ENCODE results near the gene USP24.
"Not testable (repeated sequence)": the region's sequence is repeated elsewhere in the genome, so short reads cannot be mapped to it uniquely, and the experiment has no call there.

Gene USP24

GRCh38 chr1:55196433-55197035 lies 18.6 kb downstream of the USP24 start:
- DNase-seq, result no peak

DNA sequence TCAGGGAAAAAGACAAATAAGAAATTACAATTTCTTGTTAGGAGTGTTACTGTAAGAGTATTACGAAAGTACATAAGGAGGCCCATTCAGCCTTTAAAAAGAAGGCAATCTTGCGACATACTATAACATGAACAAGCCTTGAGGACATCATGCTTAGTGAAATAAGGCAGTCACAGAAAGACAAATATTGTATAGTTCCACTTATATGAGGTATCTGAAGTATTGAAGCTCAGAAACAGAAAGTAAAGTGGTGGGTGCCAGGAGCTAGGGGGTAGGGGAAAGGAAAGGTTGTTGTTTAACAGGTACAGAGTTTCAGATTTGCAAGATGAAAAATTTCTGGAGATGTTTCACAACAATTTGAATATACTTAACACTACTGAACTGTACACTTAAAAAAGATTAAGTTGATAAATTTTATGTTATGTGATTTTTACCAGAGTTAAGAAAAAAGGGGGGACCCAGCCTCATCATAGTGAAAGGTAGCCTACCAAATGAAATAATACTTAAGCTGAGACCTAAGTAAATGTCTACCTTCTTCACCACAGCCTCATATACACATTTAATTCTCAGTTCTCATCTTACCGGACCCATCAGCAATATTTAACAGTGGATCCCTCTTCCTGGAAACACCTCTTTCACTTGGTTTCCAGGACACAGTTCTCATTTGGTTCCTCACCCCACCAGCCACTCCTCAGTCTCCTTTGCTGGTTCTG lies 19.5 kb downstream of the USP24 start:
- no peak for DNase-seq

- DNase-seq, result no peak
Measured at GRCh38 chr1:55194851-55195250, 20.3 kb downstream of the USP24 start.

DNA sequence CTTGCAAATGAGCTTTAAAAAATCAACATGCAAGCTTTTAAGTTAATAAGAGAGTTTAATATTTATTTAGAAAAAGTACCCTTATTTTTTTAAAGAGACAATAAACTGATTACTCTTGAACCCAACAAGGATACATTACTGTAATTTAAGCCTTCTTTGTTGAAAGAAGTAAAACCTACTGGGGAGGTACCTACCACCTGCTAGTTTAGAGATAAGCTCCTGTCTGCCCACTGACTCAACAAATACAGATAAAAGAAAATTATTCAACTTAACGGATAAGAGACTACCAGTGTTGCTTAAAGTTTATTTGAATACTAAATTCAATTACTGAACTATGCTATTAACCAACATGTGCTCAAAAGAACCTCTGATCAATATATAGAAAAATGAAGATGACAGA lies 23.1 kb downstream of the USP24 start:
- no peak for DNase-seq

DNA sequence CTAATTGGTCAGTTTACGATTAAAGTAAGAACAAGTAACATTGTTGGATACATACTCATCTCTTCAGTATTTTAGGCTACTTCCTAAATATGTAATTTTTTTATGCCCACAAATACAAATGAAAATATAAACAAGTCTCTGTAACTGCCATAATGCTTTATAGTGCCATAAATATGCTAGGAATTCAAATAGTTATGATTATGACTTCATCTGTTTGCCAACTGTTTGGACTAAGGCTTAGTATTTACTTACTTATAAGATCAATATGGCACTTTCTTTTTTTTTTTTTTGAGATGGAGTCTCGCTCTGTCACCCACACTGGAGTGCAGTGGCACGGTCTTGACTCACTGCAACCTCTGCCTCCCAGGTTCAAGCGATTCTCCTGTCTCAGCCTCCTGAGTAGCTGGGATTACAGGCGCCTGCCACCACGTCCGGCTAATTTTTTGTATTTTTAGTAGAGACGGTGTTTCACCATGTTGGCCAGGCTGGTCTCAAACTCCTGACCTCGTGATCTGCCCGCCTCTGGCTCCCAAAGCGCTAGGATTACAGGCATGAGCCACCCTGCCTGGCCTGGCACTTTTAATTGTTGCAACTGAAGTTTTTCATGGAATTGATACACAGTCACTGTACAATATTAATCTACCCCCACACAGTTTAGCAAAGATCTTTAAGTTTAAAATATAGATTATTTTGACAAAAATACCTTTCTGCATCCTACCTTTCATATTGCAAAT lies 23.8 kb downstream of the USP24 start:
- not testable (repeated sequence) for DNase-seq

GRCh38 chr1:55190109-55190508 lies 25.1 kb downstream of the USP24 start:
- no peak for DNase-seq

GRCh38 chr1:55188909-55189308 lies 26.3 kb downstream of the USP24 start:
- DNase-seq, result no peak

GRCh38 chr1:55185832-55186231 lies 29.3 kb downstream of the USP24 start:
- DNase-seq, result no peak

- no peak for DNase-seq
Measured at GRCh38 chr1:55184859-55185258, 30.3 kb downstream of the USP24 start.

GRCh38 chr1:55181666-55182065 lies 33.5 kb downstream of the USP24 start:
- DNase-seq, result no peak

GRCh38 chr1:55180075-55180670 lies 35.0 kb downstream of the USP24 start:
- DNase-seq, result no peak

GRCh38 chr1:55179177-55179835 lies 35.9 kb downstream of the USP24 start:
- DNase-seq, result no peak

DNA sequence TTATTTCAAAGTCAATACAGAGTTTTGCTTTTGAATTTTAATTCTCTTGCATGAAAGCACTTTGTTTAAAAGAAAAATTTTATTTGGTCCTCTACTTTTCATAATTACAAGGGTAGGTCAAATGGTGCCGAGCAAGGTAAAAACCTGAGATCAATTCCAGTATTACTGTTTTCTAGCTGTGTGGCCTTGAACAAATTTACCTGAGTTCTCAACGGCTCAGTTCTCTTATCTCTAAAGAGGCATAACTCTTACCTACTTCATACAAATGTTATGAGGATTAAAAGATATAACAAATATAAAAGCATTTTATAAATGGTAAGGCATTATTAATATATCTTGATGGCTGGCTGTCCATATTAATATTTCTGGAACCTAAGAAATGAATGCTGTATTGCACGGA lies 42.5 kb downstream of the USP24 start:
- DNase-seq, result no peak

GRCh38 chr1:55172272-55172671 lies 42.9 kb downstream of the USP24 start:
- no peak for DNase-seq

GRCh38 chr1:55171694-55172093 lies 43.5 kb downstream of the USP24 start:
- no peak for DNase-seq

- no peak for DNase-seq
Measured at GRCh38 chr1:55170426-55170825, 44.7 kb downstream of the USP24 start.

- DNase-seq, result no peak
Measured at GRCh38 chr1:55169126-55169525, 46.0 kb downstream of the USP24 start.

DNA sequence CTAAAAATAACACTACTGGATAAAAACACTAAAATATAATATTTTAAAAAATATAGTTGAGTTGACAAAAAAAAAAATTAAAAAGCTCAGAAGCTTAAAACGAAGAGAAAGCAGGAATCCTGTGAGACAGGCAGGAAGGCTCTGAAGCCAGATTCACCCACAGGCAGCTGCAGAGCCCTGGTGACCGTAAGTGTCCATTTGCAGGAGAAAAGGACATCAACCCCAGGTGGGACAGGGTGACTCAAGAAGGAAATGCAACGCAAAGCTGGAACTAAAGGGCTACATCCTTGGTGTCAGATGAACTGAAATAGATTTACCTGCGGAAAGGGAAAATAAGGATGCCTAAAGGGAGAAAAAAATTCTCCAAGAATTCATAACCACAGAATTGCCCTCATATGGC lies 46.8 kb downstream of the USP24 start:
- DNase-seq, result no peak

DNA sequence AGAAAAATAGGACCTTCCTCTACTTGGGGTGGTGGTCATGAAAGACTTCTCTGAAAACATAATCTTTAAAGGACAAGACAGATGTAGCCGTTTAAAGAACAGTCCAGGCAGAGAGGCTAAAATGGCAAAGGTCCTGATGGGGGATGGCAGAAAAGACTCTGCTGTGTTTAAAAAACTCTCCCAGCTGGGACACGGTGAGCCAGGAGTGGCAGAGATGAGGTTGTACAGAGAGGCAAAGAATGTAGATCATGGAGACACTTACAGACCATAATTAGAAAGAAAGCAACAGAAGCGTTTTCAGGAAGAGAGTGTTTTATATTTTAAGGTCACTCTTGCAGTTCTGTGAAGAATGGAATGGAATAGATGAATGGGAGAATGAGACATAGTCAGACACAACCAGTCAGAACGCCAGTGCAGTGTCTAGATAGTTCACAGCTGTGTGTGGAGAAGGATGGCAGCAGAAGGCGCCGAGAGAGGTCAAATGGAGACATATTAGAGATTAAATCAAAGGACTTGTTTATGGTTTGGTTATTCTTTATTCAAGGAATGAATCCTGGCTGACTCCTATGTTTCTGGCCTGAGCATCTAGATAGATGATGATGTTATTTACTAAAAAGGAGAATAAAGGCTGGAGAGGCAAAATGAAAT lies 47.8 kb downstream of the USP24 start:
- DNase-seq, result no peak

- no peak for DNase-seq
Measured at GRCh38 chr1:55164906-55165305, 50.3 kb downstream of the USP24 start.

DNA sequence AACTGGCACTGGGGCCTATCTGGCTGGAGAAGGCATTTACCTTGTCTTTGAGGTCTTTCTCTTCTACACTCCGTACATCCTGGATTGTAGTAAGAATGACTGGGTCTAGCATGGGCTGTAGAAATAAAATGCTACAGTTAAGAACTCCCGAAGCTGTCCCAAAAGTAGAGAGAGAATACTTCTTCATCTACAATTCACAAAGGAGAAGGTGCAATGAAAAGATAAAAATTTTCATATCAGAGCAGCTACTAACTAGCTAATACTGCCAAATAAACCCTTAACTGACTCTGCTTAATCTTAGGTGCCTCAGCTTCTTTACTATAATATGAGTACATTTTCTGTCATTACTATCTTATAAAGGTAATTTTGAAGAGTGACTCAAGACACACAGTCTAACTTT lies 55.6 kb downstream of the USP24 start:
- DNase-seq, result no peak

DNA sequence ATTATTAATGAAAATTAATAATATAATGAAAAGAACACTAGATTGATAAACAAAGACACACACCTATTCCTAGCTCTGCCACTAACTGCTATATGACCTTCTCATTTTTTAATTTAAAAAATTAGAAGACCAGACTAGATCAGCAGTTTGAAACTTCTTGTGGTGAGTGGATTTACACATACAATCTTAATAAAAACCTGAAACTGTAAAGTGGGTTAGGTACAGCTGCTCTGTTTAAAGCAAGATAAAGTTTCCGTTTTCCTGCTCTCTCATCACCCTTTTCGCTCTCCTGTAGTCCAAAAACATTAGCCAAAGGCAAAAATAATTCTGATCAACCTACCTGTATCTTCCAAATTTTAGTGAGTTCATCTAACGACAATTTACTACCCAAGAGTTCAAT lies 58.6 kb downstream of the USP24 start:
- DNase-seq, result no peak

GRCh38 chr1:55156093-55156492 lies 59.1 kb downstream of the USP24 start:
- DNase-seq, result no peak
